HG03108 (cell line): ENCODE data around the gene MGRN1.
"Not testable (repeated sequence)": the region's sequence is repeated elsewhere in the genome, so short reads cannot be mapped to it uniquely, and the experiment has no call there.

Experiments
- ATAC-seq: cut with Tn5 transposase; IDR thresholded peaks from one replicate; pipeline ENCODE4 v1.9.1; 2021; ENCODE audit warnings: moderate library complexity; ENCODE audit not compliant: unreplicated experiment

Gene MGRN1

GRCh38 chr16:4723071-4723767 lies 98.6 kb downstream of the MGRN1 start:
- no peak for ATAC-seq

GRCh38 chr16:4724661-4725270 lies 100.1 kb downstream of the MGRN1 start:
- no peak for ATAC-seq

GRCh38 chr16:4726616-4727015 lies 102.0 kb downstream of the MGRN1 start:
- no peak for ATAC-seq

GRCh38 chr16:4728676-4729075 lies 104.0 kb downstream of the MGRN1 start:
- ATAC-seq, result no peak

GRCh38 chr16:4729876-4730275 lies 105.2 kb downstream of the MGRN1 start:
- ATAC-seq, result no peak

GRCh38 chr16:4733211-4733742 lies 108.7 kb downstream of the MGRN1 start:
- no peak for ATAC-seq

GRCh38 chr16:4733747-4734062 lies 109.1 kb downstream of the MGRN1 start:
- ATAC-seq, result peak; percentile 4

- peak; percentile 67 for ATAC-seq
Observed at GRCh38 chr16:4734063-4734729, 109.6 kb downstream of the MGRN1 start, which contains the start of the genes ANKS3 and DNAAF8. ANKS3 (minus strand) TSS chr16:4734271; CDS start chr16:4730149, 4,122 bp downstream. DNAAF8 (plus strand) TSS chr16:4734537; CDS start chr16:4736515, 1,978 bp downstream.

- peak; percentile 47 for ATAC-seq
Observed at GRCh38 chr16:4734730-4735535, 110.3 kb downstream of the MGRN1 start.

- ATAC-seq, result no peak
Observed at GRCh38 chr16:4736546-4736945, 111.9 kb downstream of the MGRN1 start.

- no peak for ATAC-seq
Observed at GRCh38 chr16:4737545-4737944, 112.9 kb downstream of the MGRN1 start.

- not testable (repeated sequence) for ATAC-seq
Observed at GRCh38 chr16:4738370-4738769, 113.7 kb downstream of the MGRN1 start.
